Kidney glomerular epithelial cell (primary cell): ENCODE measurements around the gene PITPNM3.

Experiments
- DNase-seq: peaks from one replicate; lab custom pipeline; 2025; lab: John Stamatoyannopoulos, UW

The PITPNM3 gene

DNA sequence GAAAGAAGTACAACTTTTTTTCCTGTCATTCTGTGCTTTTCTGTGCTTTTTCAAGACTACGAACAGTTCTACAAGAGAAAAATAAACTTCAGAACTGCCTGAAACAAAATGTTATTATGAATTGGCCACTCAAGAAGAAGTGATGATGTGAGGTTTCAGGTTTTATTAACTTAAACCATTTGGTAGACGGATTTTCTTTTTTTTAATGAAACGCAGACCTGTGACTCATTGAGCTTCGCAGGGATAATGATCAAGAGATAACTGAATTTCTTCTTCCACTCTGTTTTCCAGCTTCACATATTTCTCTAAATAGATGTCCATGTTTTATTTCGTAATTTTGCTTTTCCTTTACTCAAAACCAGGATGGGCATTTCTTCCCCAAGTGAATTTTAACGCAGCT, 154.1 kb downstream of the PITPNM3 start:
- no peak for DNase-seq
